Suprapubic skin (tissue), 4 donors: ENCODE results near the gene RCL1. TPM values are rescaled to one million over a fixed set of nuclear protein-coding genes. Genes with fewer than 3 reads are reported as not detected.
"Not testable (repeated sequence)": the region's sequence is repeated elsewhere in the genome, so short reads cannot be mapped to it uniquely, and the experiment has no call there.

Experiments used
- DNase-seq, 2 donors: peaks; one replicate each; pipeline ENCODE4 v3.0.0-alpha.2; 2019; ENCODE audit warnings: low spot score in 2 of 2
- H3K27ac ChIP-seq: fragments of 200-600 bp; sonication (generic); one replicate; pipeline ENCODE4 v1.5.1; 2019
- H3K27me3 ChIP-seq: fragments of 200-600 bp; sonication (generic); one replicate; pipeline ENCODE4 v1.5.1; 2019
- H3K36me3 ChIP-seq: fragments of 200-600 bp; sonication (generic); one replicate; pipeline ENCODE4 v1.5.1; 2019
- H3K4me1 ChIP-seq: fragments of 200-600 bp; sonication (generic); one replicate; pipeline ENCODE4 v1.5.1; 2019
- H3K4me3 ChIP-seq: fragments of 200-600 bp; sonication (generic); one replicate; pipeline ENCODE4 v1.5.1; 2019; ENCODE audit warnings: mild to moderate bottlenecking
- H3K9me3 ChIP-seq: fragments of 200-600 bp; sonication (generic); one replicate; pipeline ENCODE4 v1.5.1; 2019
- EP300 ChIP-seq: sonication (generic); formaldehyde crosslinking; IDR thresholded peaks from one replicate; pipeline ENCODE4 v1.6.1; 2017; ENCODE audit warnings: antibody characterized with exemption
- POLR2A ChIP-seq, 2 donors: fragments of 450-650 bp; IDR thresholded peaks; one replicate each; pipeline ENCODE4 v1.6.1; 2017; ENCODE audit warnings: antibody characterized with exemption in 2 of 2, mild to moderate bottlenecking in 2 of 2, moderate library complexity in 2 of 2
- POLR2AphosphoS5 ChIP-seq, 3 donors: sonication (generic); formaldehyde crosslinking; IDR thresholded peaks; one replicate each; pipeline ENCODE4 v1.6.1; 2017; ENCODE audit warnings: antibody characterized with exemption in 3 of 3
- WGBS: methylation state at CpG from one replicate; pipeline ENCODE4 v1.1.5; 2018; 5-methylcytosine and 5-hydroxymethylcytosine counted together
- total RNA-seq, 4 donors: library from RNA; depleted of rRNA; stranded (reverse); fragments of >200 nt; gene quantifications; one replicate each; pipeline ENCODE4 v1.1.0, GENCODE V29; 2016
- TF ChIP-seq, protein P1 (sequence below), 2 donors: fragments of 200-600 bp in 1 of 2; fragments of 450-650 bp in 1 of 2; sonication (generic) in 1 of 2; IDR thresholded peaks; one replicate each; pipeline ENCODE4 v1.5.1; 2016 to 2019; ENCODE audit warnings: antibody characterized with exemption in 2 of 2, mild to moderate bottlenecking in 1 of 2, moderate library complexity in 1 of 2

Gene RCL1
- total RNA-seq, 4 donors from 2014 or later: 44.7 to 75.7 (median 55.5) TPM

DNA sequence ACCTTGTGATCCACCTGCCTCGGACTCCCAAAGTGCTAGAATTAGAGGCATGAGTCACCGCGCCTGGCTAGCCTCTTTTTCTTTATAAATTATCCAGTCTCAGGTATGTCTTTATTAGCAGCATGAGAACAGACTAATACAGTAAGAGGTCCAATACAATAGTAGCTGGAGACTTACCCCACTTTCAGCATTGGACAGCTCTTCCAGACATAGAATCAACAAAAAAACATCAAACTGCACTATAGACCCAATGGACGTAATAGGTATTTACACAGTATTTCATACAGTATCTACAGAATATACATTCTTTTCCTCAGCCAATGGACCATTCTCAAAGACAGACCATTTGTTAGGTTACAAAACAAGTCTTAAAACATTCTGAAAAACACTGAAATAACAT is 6.1 kb upstream of the RCL1 start:
- 95% methylated on average over 4 of the region's 4 CpGs for WGBS
- Histone ChIP-seq H3K27me3 (no peaks in the 10 kb centered on the region), H3K4me3 (no peak overlapping the region), H3K36me3 (no peaks in the 10 kb centered on the region), H3K27ac (no peak overlapping the region), H3K4me1 (no peaks in the 10 kb centered on the region), H3K9me3 (no peaks in the 10 kb centered on the region)
- TF ChIP-seq POLR2AphosphoS5 (IDR thresholded peaks at IDR 0.05): no peak
- DNase-seq: no peak

DNA sequence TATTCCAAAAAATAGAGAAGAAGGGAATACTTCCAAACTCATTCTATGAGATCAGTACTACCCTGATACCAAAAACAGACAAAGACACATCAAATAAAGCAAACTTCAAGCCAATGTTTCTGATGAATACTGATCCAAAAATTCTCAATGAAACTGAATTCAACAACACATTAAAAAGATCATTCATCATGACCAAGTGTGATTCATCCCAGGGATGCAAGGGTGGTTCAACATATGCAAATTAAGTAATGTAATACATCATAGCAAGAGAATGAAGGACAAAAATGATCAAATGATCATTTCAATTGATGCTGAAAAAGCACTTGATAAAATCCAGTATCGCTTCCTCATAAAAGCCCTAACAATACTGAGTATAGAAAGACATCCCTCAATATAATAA is 4.9 kb upstream of the RCL1 start:
- no peaks in the 10 kb centered on the region for H3K27me3 ChIP-seq
- WGBS: 89% methylated on average over 1 of the region's 1 CpG
- no peak for DNase-seq
- H3K9me3 ChIP-seq: no peaks in the 10 kb centered on the region
- no peak for TF ChIP-seq EP300
- no peak overlapping the region for H3K27ac ChIP-seq
- no peak overlapping the region for H3K4me3 ChIP-seq
- no peaks in the 10 kb centered on the region for H3K36me3 ChIP-seq
- peaks cover 8% of the 10 kb centered on the region for H3K4me1 ChIP-seq

DNA sequence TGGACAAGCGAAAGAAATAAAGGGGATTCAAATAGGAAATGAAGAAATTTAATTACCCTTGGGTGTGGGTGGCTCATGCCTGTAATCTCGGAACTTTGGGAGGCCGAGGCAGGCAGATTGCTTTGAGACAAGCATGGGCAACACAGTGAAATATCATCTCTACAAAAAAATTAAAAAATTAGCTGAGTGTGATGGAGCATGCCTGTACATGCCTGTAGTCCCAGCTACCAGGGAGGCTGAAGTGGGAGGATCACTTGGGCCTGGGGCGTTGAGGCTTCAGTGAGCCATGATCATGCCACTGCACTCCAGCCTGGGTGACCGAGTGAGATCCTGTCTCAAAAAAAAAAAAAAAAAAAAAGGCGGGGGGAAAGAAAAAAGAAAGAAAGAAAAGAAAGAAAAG is 4.0 kb upstream of the RCL1 start:
- WGBS: 70% methylated on average over 6 of the region's 6 CpGs
- Histone ChIP-seq H3K27ac (no peak overlapping the region), H3K9me3 (no peaks in the 10 kb centered on the region), H3K4me1 (peaks cover 11% of the 10 kb centered on the region), H3K36me3 (no peaks in the 10 kb centered on the region), H3K27me3 (no peaks in the 10 kb centered on the region), H3K4me3 (no peak overlapping the region)
- TF ChIP-seq EP300 (no peak), POLR2AphosphoS5 (IDR thresholded peaks at IDR 0.05) (no peak), POLR2A (IDR thresholded peaks at IDR 0.05) (no peak)
- TF ChIP-seq, protein P1, sequence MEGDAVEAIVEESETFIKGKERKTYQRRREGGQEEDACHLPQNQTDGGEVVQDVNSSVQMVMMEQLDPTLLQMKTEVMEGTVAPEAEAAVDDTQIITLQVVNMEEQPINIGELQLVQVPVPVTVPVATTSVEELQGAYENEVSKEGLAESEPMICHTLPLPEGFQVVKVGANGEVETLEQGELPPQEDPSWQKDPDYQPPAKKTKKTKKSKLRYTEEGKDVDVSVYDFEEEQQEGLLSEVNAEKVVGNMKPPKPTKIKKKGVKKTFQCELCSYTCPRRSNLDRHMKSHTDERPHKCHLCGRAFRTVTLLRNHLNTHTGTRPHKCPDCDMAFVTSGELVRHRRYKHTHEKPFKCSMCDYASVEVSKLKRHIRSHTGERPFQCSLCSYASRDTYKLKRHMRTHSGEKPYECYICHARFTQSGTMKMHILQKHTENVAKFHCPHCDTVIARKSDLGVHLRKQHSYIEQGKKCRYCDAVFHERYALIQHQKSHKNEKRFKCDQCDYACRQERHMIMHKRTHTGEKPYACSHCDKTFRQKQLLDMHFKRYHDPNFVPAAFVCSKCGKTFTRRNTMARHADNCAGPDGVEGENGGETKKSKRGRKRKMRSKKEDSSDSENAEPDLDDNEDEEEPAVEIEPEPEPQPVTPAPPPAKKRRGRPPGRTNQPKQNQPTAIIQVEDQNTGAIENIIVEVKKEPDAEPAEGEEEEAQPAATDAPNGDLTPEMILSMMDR (IDR thresholded peaks at IDR 0.05): no peak
- DNase-seq: no peak

DNA sequence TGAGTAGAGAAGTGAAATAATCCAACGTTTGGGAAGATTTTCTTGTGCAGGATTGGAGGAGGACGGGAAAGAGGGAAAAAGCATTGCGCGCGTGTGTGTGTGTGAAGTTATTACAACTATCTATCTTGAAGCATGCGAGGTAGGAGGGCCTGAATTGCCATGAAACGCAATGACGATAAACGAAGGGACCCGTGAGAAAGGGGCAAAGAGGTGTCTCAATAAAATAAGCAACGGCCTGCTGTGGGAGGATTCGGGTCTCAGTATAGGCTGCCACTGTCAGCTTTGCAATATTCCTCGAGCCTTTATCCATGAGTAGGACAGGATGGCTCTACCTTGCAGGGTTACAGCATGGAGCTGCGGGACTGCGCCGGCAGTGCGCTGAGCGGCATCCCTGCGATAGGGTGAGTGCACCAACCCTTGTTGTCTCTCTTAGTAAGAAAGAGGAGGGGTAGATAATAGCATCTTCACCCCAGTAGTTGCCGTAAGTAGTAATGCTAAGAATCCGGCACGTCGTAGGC is 631 bp upstream of the RCL1 start:
- WGBS: 3% methylated on average over 19 of the region's 23 CpGs
- Histone ChIP-seq H3K27ac (peak overlapping the region; percentile 91), H3K9me3 (no peaks in the 10 kb centered on the region), H3K4me3 (peak overlapping the region; percentile 96), H3K27me3 (no peaks in the 10 kb centered on the region), H3K4me1 (peaks cover 26% of the 10 kb centered on the region), H3K36me3 (no peaks in the 10 kb centered on the region)
- DNase-seq: no peak
- TF ChIP-seq EP300 (no peak), POLR2A (IDR thresholded peaks at IDR 0.05) (no peak), POLR2AphosphoS5 (IDR thresholded peaks at IDR 0.05) (no peak)
- TF ChIP-seq, protein P1 (IDR thresholded peaks at IDR 0.05): no peak

DNA sequence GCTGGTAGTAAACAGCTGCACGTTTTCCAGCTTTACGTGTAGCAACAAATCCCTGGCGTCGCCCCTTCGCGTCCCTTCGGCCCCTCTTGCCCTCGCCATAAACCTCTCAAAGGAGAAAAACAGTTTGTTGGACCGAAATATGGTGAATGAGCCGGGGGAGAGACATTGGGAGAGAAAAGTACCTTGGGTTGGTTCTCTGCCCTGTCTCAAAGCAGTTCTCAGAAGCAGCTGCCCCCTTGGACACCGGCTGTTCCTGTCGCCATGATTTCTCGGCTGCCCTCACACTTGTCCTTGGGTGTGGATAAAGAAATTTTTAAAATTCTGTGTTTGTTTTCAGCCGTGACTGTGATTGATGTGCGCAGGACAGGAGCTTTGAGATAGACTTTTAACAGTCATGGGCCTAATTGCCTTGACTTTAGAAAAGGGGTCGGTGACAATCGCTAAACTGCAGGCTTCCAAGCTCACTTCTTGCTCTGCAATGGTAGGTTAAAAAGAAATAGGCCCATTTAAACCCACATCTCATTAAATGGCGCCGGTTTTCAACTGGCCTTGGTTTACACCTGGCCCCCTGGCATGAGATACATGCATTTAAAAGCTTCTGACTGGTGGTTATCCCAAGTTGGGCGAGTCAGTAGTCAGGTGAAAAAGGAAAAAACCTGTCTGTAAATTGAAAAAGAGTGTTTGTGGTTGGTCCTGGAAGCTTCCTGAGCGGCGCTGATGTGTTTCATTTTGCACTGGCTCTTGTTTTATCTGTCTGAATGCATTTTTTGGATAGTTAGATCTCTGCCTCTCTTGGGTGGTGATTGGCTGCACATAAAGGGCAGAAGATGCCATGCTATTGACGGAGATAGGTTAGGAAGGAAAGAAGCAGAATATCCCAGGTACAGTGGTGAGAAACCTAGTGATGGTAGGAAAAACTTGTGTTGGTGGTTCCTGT is 983 bp downstream of the RCL1 start:
- Histone ChIP-seq H3K9me3 (no peaks in the 10 kb centered on the region), H3K36me3 (no peaks in the 10 kb centered on the region), H3K4me1 (peaks cover 39% of the 10 kb centered on the region), H3K4me3 (peak overlapping the region; percentile 96), H3K27me3 (no peaks in the 10 kb centered on the region), H3K27ac (peak overlapping the region; percentile 91)
- 21% methylated on average over 22 of the region's 23 CpGs for WGBS
- TF ChIP-seq EP300 (no peak), POLR2AphosphoS5 (IDR thresholded peaks at IDR 0.05) (no peak), POLR2A (IDR thresholded peaks at IDR 0.05) (no peak)
- TF ChIP-seq, protein P1 (IDR thresholded peaks at IDR 0.05): no peak
- DNase-seq: no peak

DNA sequence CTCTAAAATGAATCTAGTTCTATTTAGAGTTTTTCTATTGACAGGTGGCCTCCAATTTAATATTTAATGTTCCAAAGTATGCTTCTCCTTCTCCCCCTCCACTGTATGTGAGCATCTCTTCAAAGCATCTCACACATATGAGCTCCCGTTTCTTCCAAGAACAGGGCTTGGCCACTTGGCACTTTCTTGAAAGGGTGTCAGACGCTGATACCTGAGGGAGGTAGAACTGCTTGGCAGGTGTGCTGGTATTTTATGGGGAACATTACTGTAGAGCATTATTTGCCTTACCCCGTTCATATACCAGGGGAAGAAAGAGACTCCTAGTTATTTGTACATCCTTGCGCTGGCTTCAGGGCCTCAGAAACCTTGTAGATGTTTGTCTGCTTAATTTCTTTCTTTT is 1.9 kb downstream of the RCL1 start:
- H3K27ac ChIP-seq: no peak overlapping the region
- H3K9me3 ChIP-seq: no peaks in the 10 kb centered on the region
- no peak for TF ChIP-seq POLR2AphosphoS5 (IDR thresholded peaks at IDR 0.05)
- no peak for TF ChIP-seq POLR2A (IDR thresholded peaks at IDR 0.05)
- H3K27me3 ChIP-seq: no peaks in the 10 kb centered on the region
- peaks cover 45% of the 10 kb centered on the region for H3K4me1 ChIP-seq
- H3K4me3 ChIP-seq: no peak overlapping the region
- DNase-seq: no peak
- 64% methylated on average over 4 of the region's 4 CpGs for whole genome bisulfite sequencing
- no peaks in the 10 kb centered on the region for H3K36me3 ChIP-seq

DNA sequence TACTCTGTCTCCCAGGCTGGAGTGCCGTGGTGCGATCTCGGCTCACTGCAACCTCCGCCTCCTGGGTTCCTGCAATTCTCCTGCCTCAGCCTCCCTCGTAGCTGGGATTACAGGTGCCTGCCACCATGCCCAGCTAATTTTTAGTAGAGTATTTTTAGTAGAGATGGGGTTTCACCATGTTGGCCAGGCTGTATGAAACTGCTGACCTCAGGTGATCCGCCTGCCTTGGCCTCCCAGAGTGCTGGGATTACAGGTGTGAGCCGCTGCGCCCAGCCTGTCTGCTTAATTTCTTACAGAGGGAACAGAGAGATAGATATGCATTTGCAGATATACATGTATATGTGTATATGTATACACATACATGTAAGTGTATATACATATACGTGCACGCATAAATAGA is 2.4 kb downstream of the RCL1 start:
- peaks cover 45% of the 10 kb centered on the region for H3K4me1 ChIP-seq
- H3K4me3 ChIP-seq: not testable (repeated sequence)

More for the DNA sequence above, 2.4 kb downstream of the RCL1 start:
- H3K36me3 ChIP-seq, H3K9me3 ChIP-seq, H3K27me3 ChIP-seq, H3K27ac ChIP-seq, DNase-seq: not testable (repeated sequence)
- whole genome bisulfite sequencing: 97% methylated on average over 8 of the region's 10 CpGs
